WTC11 (cell line): ENCODE results near the gene SMAD5. TPM values are rescaled to one million over a fixed set of nuclear protein-coding genes. Genes with fewer than 3 reads are reported as not detected.

Source experiments
- ATAC-seq: fragments of 200-7000 bp; cut with Tn5 transposase; 2 replicates; pipeline ENCODE4 v1.10.0; 2021; ENCODE audit warnings: mild to moderate bottlenecking, moderate library complexity
- CTCF ChIA-PET: fragments of 300-600 bp; sonication (Branson Sonifier 250); formaldehyde crosslinking; loops from one replicate; lab custom pipeline; 2021; ENCODE audit warnings: antibody characterized with exemption; lab: Charles Lee
- POLR2A ChIA-PET: fragments of 350-600 bp; sonication (Branson Sonifier 250); formaldehyde crosslinking; loops from one replicate; lab custom pipeline; 2021; ENCODE audit warnings: antibody characterized with exemption; lab: Charles Lee
- DNase-seq: peaks from one replicate; pipeline ENCODE4 v3.0.0; 2021; ENCODE audit warnings: low spot score
- H3K27ac Mint-ChIP-seq: 2 replicates; pipeline ENCODE4 v1.8.0; 2021; ENCODE audit warnings: mixed read lengths
- H3K27me3 Mint-ChIP-seq: 2 replicates; pipeline ENCODE4 v1.8.0; 2021; ENCODE audit warnings: low read depth, mild to moderate bottlenecking, moderate library complexity, mixed read lengths
- H3K36me3 Mint-ChIP-seq: 2 replicates; pipeline ENCODE4 v1.8.0; 2021; ENCODE audit warnings: mixed read lengths
- H3K4me1 Mint-ChIP-seq: 2 replicates; pipeline ENCODE4 v1.8.0; 2022; ENCODE audit warnings: mixed read lengths
- H3K4me3 Mint-ChIP-seq: 2 replicates; pipeline ENCODE4 v1.8.0; 2021; ENCODE audit warnings: mild to moderate bottlenecking, moderate library complexity, mixed read lengths
- H3K9me3 Mint-ChIP-seq: 2 replicates; pipeline ENCODE4 v1.8.0; 2021; ENCODE audit warnings: mixed read lengths
- AFF4 ChIP-seq: sonication (generic); formaldehyde crosslinking; IDR thresholded peaks from 2 replicates; pipeline ENCODE4 v1.8.1; 2023; ENCODE audit warnings: mild to moderate bottlenecking, missing genetic modification reagents, borderline replicate concordance
- ATF2 ChIP-seq: sonication (generic); formaldehyde crosslinking; IDR thresholded peaks from 2 replicates; pipeline ENCODE4 v1.8.1; 2022; ENCODE audit warnings: low read depth, missing genetic modification reagents, borderline replicate concordance
- ATF6 ChIP-seq: sonication (generic); formaldehyde crosslinking; IDR thresholded peaks from 2 replicates; pipeline ENCODE4 v1.8.1; 2023; ENCODE audit warnings: mild to moderate bottlenecking, missing genetic modification reagents
- CBFB ChIP-seq: sonication (generic); formaldehyde crosslinking; IDR thresholded peaks from 2 replicates; pipeline ENCODE4 v1.8.1; 2022; ENCODE audit warnings: mild to moderate bottlenecking, low read depth, missing genetic modification reagents
- CDX4 ChIP-seq: fragments of 250-450 bp; sonication (Bioruptor Pico); IDR thresholded peaks from 2 replicates; pipeline ENCODE4 v1.9.0; 2021; ENCODE audit warnings: moderate library complexity, mild to moderate bottlenecking, inconsistent platforms, borderline replicate concordance
- CREB1 ChIP-seq: sonication (generic); formaldehyde crosslinking; IDR thresholded peaks from 2 replicates; pipeline ENCODE4 v1.8.0; 2023; ENCODE audit warnings: mild to moderate bottlenecking, missing genetic modification reagents
- CREM ChIP-seq: sonication (generic); formaldehyde crosslinking; IDR thresholded peaks from 2 replicates; pipeline ENCODE4 v1.8.1; 2022; ENCODE audit warnings: mild to moderate bottlenecking, missing genetic modification reagents, moderate library complexity
- EMX1 ChIP-seq: fragments of 250-450 bp; sonication (Bioruptor Pico); IDR thresholded peaks from 2 replicates; pipeline ENCODE4 v1.8.0; 2021; ENCODE audit warnings: mild to moderate bottlenecking
- GTF2I ChIP-seq: fragments of 250-450 bp; sonication (Bioruptor Pico); conservative IDR thresholded peaks from 2 replicates; pipeline ENCODE4 v1.4.0; 2021; ENCODE audit warnings: mild to moderate bottlenecking
- HMGA2 ChIP-seq: fragments of 250-450 bp; sonication (Bioruptor Pico); IDR thresholded peaks from 2 replicates; pipeline ENCODE4 v1.4.0; 2021; ENCODE audit warnings: mild to moderate bottlenecking, moderate library complexity
- JAZF1 ChIP-seq: fragments of 250-450 bp; sonication (Bioruptor Pico); IDR thresholded peaks from 2 replicates; pipeline ENCODE4 v1.9.0; 2021; ENCODE audit warnings: moderate library complexity, mild to moderate bottlenecking, inconsistent platforms
- JUN ChIP-seq: sonication (generic); formaldehyde crosslinking; IDR thresholded peaks from 2 replicates; pipeline ENCODE4 v1.8.0; 2023; ENCODE audit warnings: mild to moderate bottlenecking, missing genetic modification reagents
- MXD4 ChIP-seq: fragments of 250-450 bp; sonication (Bioruptor Pico); IDR thresholded peaks from 2 replicates; pipeline ENCODE4 v1.8.0; 2021; ENCODE audit warnings: mild to moderate bottlenecking, moderate library complexity, borderline replicate concordance
- MYBL2 ChIP-seq: sonication (generic); formaldehyde crosslinking; IDR thresholded peaks from 2 replicates; pipeline ENCODE4 v1.8.1; 2023; ENCODE audit warnings: mild to moderate bottlenecking, moderate library complexity, missing genetic modification reagents
- NFATC4 ChIP-seq: fragments of 250-450 bp; sonication (Bioruptor Pico); IDR thresholded peaks from 2 replicates; pipeline ENCODE4 v1.9.0; 2021; ENCODE audit warnings: mild to moderate bottlenecking
- NFE2L1 ChIP-seq: sonication (generic); formaldehyde crosslinking; IDR thresholded peaks from 2 replicates; pipeline ENCODE4 v1.8.1; 2023; ENCODE audit warnings: missing genetic modification reagents
- NR1H2 ChIP-seq: sonication (generic); formaldehyde crosslinking; IDR thresholded peaks from 2 replicates; pipeline ENCODE4 v1.9.0; 2021; ENCODE audit warnings: mild to moderate bottlenecking, moderate library complexity, missing genetic modification reagents
- NR2C2 ChIP-seq: sonication (generic); formaldehyde crosslinking; IDR thresholded peaks from 2 replicates; pipeline ENCODE4 v1.8.0; 2022; ENCODE audit warnings: mild to moderate bottlenecking, missing genetic modification reagents
- PREB ChIP-seq: sonication (generic); formaldehyde crosslinking; IDR thresholded peaks from 2 replicates; pipeline ENCODE4 v1.8.1; 2022; ENCODE audit warnings: mild to moderate bottlenecking, missing genetic modification reagents, moderate library complexity, borderline replicate concordance
- PRRX2 ChIP-seq: fragments of 250-450 bp; sonication (Bioruptor Pico); IDR thresholded peaks from 2 replicates; pipeline ENCODE4 v1.8.0; 2021; ENCODE audit warnings: mild to moderate bottlenecking
- RELA ChIP-seq: sonication (generic); formaldehyde crosslinking; IDR thresholded peaks from 2 replicates; pipeline ENCODE4 v1.8.1; 2022; ENCODE audit warnings: missing genetic modification reagents, mild to moderate bottlenecking, borderline replicate concordance
- SMAD3 ChIP-seq: sonication (generic); formaldehyde crosslinking; IDR thresholded peaks from 2 replicates; pipeline ENCODE4 v1.8.0; 2022; ENCODE audit warnings: missing genetic modification reagents, mild to moderate bottlenecking, borderline replicate concordance
- SOX15 ChIP-seq: fragments of 250-450 bp; sonication (Bioruptor Pico); IDR thresholded peaks from 2 replicates; pipeline ENCODE4 v1.9.0; 2021; ENCODE audit warnings: mild to moderate bottlenecking
- TP53 ChIP-seq: sonication (generic); formaldehyde crosslinking; IDR thresholded peaks from 2 replicates; pipeline ENCODE4 v1.8.1; 2023; ENCODE audit warnings: mild to moderate bottlenecking, missing genetic modification reagents
- ZNF121 ChIP-seq: sonication (generic); formaldehyde crosslinking; IDR thresholded peaks from 2 replicates; pipeline ENCODE4 v1.8.0; 2023; ENCODE audit warnings: missing genetic modification reagents
- ZNF219 ChIP-seq: sonication (generic); formaldehyde crosslinking; IDR thresholded peaks from 2 replicates; pipeline ENCODE4 v1.8.0; 2023; ENCODE audit warnings: missing genetic modification reagents, mild to moderate bottlenecking, borderline replicate concordance
- total RNA-seq: library from RNA; stranded (reverse); gene quantifications from 3 replicates; pipeline ENCODE4 v1.2.3, GENCODE V29; 2021

SMAD5 gene
- total RNA-seq, 1 experiment from 2014 or later: 65.2 TPM

GRCh38 chr5:136146201-136146600 is 13.6 kb downstream of the SMAD5 start:
- ATAC-seq (no peak), DNase-seq (no peak)
- Mint-ChIP-seq H3K27me3 (no peaks in the 10 kb centered on the region), H3K27ac (no peak overlapping the region), H3K9me3 (no peaks in the 10 kb centered on the region), H3K36me3 (no peaks in the 10 kb centered on the region), H3K4me1 (peaks cover 17% of the 10 kb centered on the region), H3K4me3 (no peak overlapping the region)
- TF ChIP-seq GTF2I (CRISPR knock-in tag) (no peak), JUN (CRISPR knock-in tag) (no peak), NR1H2 (CRISPR knock-in tag) (no peak), CREB1 (CRISPR knock-in tag) (no peak), PREB (no peak), SOX15 (no peak), EMX1 (CRISPR knock-in tag) (no peak), CREM (no peak), CDX4 (CRISPR knock-in tag) (no peak), ZNF121 (CRISPR knock-in tag) (no peak), ATF6 (CRISPR knock-in tag) (no peak), ZNF219 (CRISPR knock-in tag) (no peak), MXD4 (CRISPR knock-in tag) (no peak), SMAD3 (CRISPR knock-in tag) (no peak), AFF4 (no peak), MYBL2 (CRISPR knock-in tag) (no peak), CBFB (no peak), NFE2L1 (CRISPR knock-in tag) (no peak), NR2C2 (CRISPR knock-in tag) (no peak), RELA (CRISPR knock-in tag) (no peak)
- ChIA-PET POLR2A (no interaction called here), CTCF (no interaction called here)

GRCh38 chr5:136147632-136148031 is 15.0 kb downstream of the SMAD5 start:
- Mint-ChIP-seq H3K4me1 (peaks cover 17% of the 10 kb centered on the region), H3K27me3 (no peaks in the 10 kb centered on the region), H3K27ac (no peak overlapping the region), H3K36me3 (no peaks in the 10 kb centered on the region), H3K4me3 (no peak overlapping the region), H3K9me3 (no peaks in the 10 kb centered on the region)
- ATAC-seq: no peak
- CTCF ChIA-PET: no interaction called here
- no peak for DNase-seq
- TF ChIP-seq ATF2 (CRISPR knock-in tag) (no peak), NFATC4 (no peak), PRRX2 (CRISPR knock-in tag) (no peak), TP53 (CRISPR knock-in tag) (no peak), JAZF1 (CRISPR knock-in tag) (no peak), HMGA2 (no peak), ZNF219 (CRISPR knock-in tag) (no peak)
- POLR2A ChIA-PET: no interaction called here
